Mesendoderm (in vitro differentiated cells): ENCODE data around the gene CPLX3.

ENCODE experiments used
- DNase-seq: peaks from one replicate; pipeline ENCODE4 v3.0.0; 2013
- H2AK5ac ChIP-seq: 2 replicates; pipeline ENCODE4 v1.6.1; 2013; ENCODE audit warnings: low read length, inconsistent platforms
- H2BK120ac ChIP-seq: 2 replicates; pipeline ENCODE4 v1.6.1; 2013; ENCODE audit warnings: low read depth, mild to moderate bottlenecking, low read length, moderate library complexity, mixed read lengths
- H2BK15ac ChIP-seq: replicated peaks from 2 replicates; pipeline ENCODE4 v1.6.1; 2013; ENCODE audit warnings: low read depth, mild to moderate bottlenecking, moderate library complexity
- H2BK5ac ChIP-seq: 2 replicates; pipeline ENCODE4 v1.6.1; 2013; ENCODE audit warnings: low read length, inconsistent platforms
- H3K18ac ChIP-seq: 2 replicates; pipeline ENCODE4 v1.6.1; 2013; ENCODE audit warnings: mild to moderate bottlenecking, low read length, mixed read lengths
- H3K23ac ChIP-seq: one replicate; pipeline ENCODE4 v1.6.1; 2013; ENCODE audit warnings: low read length
- H3K27ac ChIP-seq: 2 replicates; pipeline ENCODE4 v1.5.1; 2013; ENCODE audit warnings: low read depth, mild to moderate bottlenecking, inconsistent platforms, low read length, moderate library complexity
- H3K27me3 ChIP-seq: 2 replicates; pipeline ENCODE4 v1.6.1; 2013; ENCODE audit warnings: low read length, control low read depth, mild to moderate bottlenecking, inconsistent platforms; ENCODE audit not compliant: insufficient read depth, poor library complexity
- H3K36me3 ChIP-seq: 2 replicates; pipeline ENCODE4 v1.6.1; 2013; ENCODE audit warnings: low read length, inconsistent platforms; ENCODE audit not compliant: control insufficient read depth, insufficient read depth
- H3K4ac ChIP-seq: one replicate; pipeline ENCODE4 v1.6.1; 2013; ENCODE audit warnings: low read depth, mild to moderate bottlenecking, low read length, moderate library complexity
- H3K4me1 ChIP-seq: 2 replicates; pipeline ENCODE4 v1.6.1; 2013; ENCODE audit warnings: low read depth, low read length, inconsistent platforms; ENCODE audit not compliant: control insufficient read depth
- H3K4me2 ChIP-seq: 2 replicates; pipeline ENCODE4 v1.6.1; 2013; ENCODE audit warnings: low read length
- H3K4me3 ChIP-seq: 2 replicates; pipeline ENCODE4 v1.5.1; 2013; ENCODE audit warnings: mild to moderate bottlenecking, low read length
- H3K56ac ChIP-seq: one replicate; pipeline ENCODE4 v1.6.1; 2013; ENCODE audit warnings: low read length
- H3K79me1 ChIP-seq: 2 replicates; pipeline ENCODE4 v1.6.1; 2013; ENCODE audit warnings: low read length, inconsistent platforms
- H3K79me2 ChIP-seq: 2 replicates; pipeline ENCODE4 v1.6.1; 2013; ENCODE audit warnings: mild to moderate bottlenecking, low read length; ENCODE audit not compliant: control insufficient read depth, insufficient read depth
- H3K9ac ChIP-seq: 2 replicates; pipeline ENCODE4 v1.6.1; 2013; ENCODE audit warnings: low read length, inconsistent platforms
- H4K5ac ChIP-seq: one replicate; pipeline ENCODE4 v1.6.1; 2013; ENCODE audit warnings: low read length
- H4K8ac ChIP-seq: one replicate; pipeline ENCODE4 v1.6.1; 2013; ENCODE audit warnings: low read depth, mild to moderate bottlenecking, control low read depth, low read length, moderate library complexity
- WGBS: extraction: QIAGEN DNeasy Blood & Tissue Kit; methylation state at CpG from one replicate; pipeline ENCODE4 v1.1.7; 2013; ENCODE audit warnings: low lambda C conversion rate, missing lambda C conversion rate; ENCODE audit not compliant: insufficient coverage; ENCODE audit errors: extremely low coverage; 5-methylcytosine and 5-hydroxymethylcytosine counted together

The CPLX3 gene

DNA sequence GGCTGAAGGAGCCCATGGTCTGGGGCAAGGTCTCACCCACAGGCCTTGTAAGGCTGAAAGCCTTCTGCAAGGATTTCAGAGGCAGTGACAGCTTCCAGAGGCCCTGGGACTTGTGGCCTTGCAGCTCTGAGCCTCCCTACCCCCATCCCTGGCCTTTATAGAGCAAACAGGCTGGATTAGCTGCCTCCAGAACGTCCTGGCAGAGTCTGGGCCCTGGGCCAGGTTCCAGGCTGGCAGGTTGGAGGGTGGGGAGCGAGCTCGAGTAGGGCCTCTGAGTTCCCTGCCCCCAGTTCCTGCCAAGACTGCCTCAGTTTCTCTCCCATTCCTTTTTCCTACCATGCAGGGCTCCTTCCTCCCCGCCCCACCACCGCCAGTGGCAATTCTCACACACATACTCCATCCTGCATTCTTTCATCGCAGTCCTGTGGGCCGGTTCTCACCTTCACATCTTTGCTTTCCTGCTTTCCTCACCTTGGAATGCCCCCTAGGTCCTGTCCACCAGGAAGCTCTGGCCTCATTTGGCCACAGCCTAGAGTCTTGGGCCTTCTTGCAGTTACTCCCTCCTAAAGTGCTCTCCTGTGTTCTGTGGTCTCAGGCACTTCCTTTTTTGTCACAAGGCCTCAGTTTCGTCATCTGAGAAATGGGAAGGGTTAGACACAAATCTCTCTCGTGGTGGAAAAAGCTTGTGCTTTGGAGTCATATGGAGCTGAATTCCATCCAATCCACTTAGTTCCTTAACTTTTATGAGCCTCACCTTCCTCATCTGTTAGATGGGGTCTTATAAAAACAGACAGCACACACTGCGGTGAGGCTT lies 11.1 kb upstream of the CPLX3 start:
- no peak overlapping the region for H2BK15ac ChIP-seq
- H3K4me1 ChIP-seq: peaks cover 3% of the 10 kb centered on the region
- no peak for DNase-seq
- no peak overlapping the region for H3K4me3 ChIP-seq
- H4K5ac ChIP-seq: no peak overlapping the region
- H3K79me1 ChIP-seq: no peaks in the 10 kb centered on the region
- no peaks in the 10 kb centered on the region for H3K36me3 ChIP-seq
- H3K56ac ChIP-seq: no peak overlapping the region
- no CpG with 5 or more reads among the region's 10 CpGs for WGBS
- no peak overlapping the region for H3K9ac ChIP-seq
- H3K4me2 ChIP-seq: no peak overlapping the region
- no peak overlapping the region for H2BK120ac ChIP-seq
- H3K79me2 ChIP-seq: no peaks in the 10 kb centered on the region
- no peak overlapping the region for H2BK5ac ChIP-seq
- H2AK5ac ChIP-seq: no peak overlapping the region
- H3K27me3 ChIP-seq: no peaks in the 10 kb centered on the region
- no peak overlapping the region for H3K27ac ChIP-seq
- no peak overlapping the region for H3K4ac ChIP-seq
- no peak overlapping the region for H3K23ac ChIP-seq
- H3K18ac ChIP-seq: no peak overlapping the region
- no peak overlapping the region for H4K8ac ChIP-seq

DNA sequence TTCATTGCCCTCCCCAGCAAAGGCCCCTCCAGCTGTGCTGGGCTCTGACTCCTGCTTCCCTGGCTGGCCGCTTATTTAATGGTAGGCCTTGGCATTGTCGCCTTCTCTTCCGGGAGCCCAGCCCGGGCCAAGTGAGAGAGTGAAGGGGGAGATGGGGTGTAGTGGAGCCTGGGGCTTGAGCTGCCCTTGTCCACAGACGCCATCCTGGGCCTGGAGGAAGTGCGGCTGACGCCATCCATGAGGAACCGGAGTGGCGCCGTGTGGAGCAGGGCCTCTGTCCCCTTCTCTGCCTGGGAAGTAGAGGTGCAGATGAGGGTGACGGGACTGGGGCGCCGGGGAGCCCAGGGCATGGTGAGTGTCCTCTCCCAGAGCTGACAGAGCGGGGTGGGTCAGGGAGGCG lies 10.5 kb upstream of the CPLX3 start:
- no CpG with 5 or more reads among the region's 15 CpGs for WGBS

DNA sequence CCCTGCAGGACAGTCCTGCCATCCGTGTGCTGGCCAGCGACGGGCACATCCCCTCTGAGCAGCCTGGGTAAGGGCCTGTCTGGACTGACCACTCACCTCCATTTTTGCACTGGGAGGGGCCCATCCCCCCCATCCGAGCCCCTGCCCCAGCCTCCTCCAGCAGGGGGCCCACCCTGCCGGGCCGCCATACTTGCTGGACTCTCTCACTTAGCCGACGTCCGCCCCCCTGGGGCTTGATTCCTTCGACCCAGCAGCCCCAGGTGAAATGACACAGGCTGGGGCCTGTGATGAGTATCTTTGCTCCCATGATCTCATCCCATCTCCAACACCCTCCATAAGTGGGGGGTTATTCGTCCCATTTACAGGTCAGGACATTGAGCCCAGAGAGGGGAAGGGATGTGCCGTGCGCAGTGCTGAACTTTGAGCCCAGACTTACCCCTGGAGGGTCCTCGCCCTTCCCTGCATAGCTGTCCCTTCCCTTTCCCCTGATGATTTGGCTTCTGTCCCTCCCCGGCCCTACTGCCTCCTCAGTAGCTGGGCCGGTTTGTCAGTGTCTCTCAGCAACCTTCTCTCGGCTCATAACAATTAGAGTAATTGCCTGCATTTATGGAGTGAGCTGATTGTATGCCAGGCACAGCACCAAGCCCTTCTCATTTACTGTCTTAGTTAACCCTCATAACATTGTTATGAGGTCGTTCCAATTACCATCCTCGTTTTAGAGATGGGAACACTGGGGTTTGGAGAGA lies 9.6 kb upstream of the CPLX3 start:
- Histone ChIP-seq H3K4me2 (no peak overlapping the region), H2BK5ac (no peak overlapping the region), H3K4me1 (peaks cover 3% of the 10 kb centered on the region), H3K18ac (no peak overlapping the region), H3K27me3 (no peaks in the 10 kb centered on the region), H3K9ac (no peak overlapping the region), H4K8ac (no peak overlapping the region), H3K36me3 (no peaks in the 10 kb centered on the region), H3K79me1 (no peaks in the 10 kb centered on the region), H3K4ac (no peak overlapping the region), H2BK120ac (no peak overlapping the region), H3K4me3 (no peak overlapping the region), H3K56ac (no peak overlapping the region), H3K27ac (no peak overlapping the region), H2BK15ac (no peak overlapping the region), H3K23ac (no peak overlapping the region), H4K5ac (no peak overlapping the region), H3K79me2 (no peaks in the 10 kb centered on the region), H2AK5ac (no peak overlapping the region)
- no CpG with 5 or more reads among the region's 19 CpGs for WGBS
- DNase-seq: peak; percentile 53

More for the DNA sequence above, 10.5 kb upstream of the CPLX3 start:
- no peak overlapping the region for H3K27ac ChIP-seq
- no peaks in the 10 kb centered on the region for H3K36me3 ChIP-seq
- no peaks in the 10 kb centered on the region for H3K27me3 ChIP-seq
- no peak overlapping the region for H3K4me2 ChIP-seq
- no peak overlapping the region for H3K23ac ChIP-seq
- H2AK5ac ChIP-seq: no peak overlapping the region
- no peak overlapping the region for H2BK5ac ChIP-seq
- no peak overlapping the region for H4K5ac ChIP-seq
- no peak overlapping the region for H3K9ac ChIP-seq
- DNase-seq: no peak
- H3K79me2 ChIP-seq: no peaks in the 10 kb centered on the region
- H3K4ac ChIP-seq: no peak overlapping the region
- no peak overlapping the region for H4K8ac ChIP-seq
- no peak overlapping the region for H2BK15ac ChIP-seq
- no peak overlapping the region for H3K4me3 ChIP-seq
- peaks cover 3% of the 10 kb centered on the region for H3K4me1 ChIP-seq
- H3K79me1 ChIP-seq: no peaks in the 10 kb centered on the region
- H3K18ac ChIP-seq: no peak overlapping the region
- H3K56ac ChIP-seq: no peak overlapping the region
- no peak overlapping the region for H2BK120ac ChIP-seq

DNA sequence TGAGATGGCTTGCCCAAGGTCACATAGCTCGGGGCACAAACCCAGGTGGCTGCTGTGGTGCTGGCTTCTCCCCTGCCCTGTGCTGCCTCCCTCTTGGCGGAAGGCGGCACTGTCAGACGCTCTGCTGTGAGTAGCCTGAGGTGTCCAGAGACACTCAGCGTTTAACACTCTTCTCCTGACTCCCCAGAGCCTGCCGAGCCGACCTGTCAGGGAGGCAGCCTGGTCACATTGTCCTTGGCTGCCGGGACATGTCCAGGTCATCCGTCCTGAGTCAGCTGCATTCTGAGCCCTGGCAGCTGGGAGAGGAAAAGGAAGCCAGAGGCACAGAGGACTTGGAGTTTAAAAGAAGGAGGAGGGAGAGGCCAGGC lies 9.1 kb upstream of the CPLX3 start:
- H2BK5ac ChIP-seq: no peak overlapping the region

DNA sequence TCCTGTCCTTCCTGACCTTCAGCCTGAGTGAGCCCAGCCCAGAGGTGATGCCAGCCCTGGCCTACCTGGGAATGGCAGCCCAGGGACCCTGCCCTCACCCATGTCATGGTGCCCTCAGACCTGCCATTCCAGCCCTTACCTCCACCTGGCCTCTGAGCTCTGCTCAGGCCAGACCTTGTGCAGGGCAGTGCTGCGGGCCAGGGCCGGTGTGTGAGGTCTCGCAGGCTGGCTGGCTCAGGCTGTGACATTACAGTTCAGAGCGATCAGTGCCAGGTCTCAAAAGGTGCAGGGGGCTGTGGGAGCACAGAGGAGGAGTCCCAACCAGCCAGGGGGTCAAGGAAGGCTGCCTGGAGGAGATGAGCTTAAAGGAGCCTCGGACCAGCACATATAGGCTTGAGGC lies 6.4 kb upstream of the CPLX3 start:
- WGBS: no CpG with 5 or more reads among the region's 5 CpGs
- DNase-seq: no peak
- Histone ChIP-seq H3K27me3 (peaks cover 2% of the 10 kb centered on the region), H2BK5ac (no peak overlapping the region), H2BK15ac (no peak overlapping the region), H3K79me1 (no peaks in the 10 kb centered on the region), H3K56ac (no peak overlapping the region), H3K4ac (no peak overlapping the region), H3K4me3 (no peak overlapping the region), H2AK5ac (no peak overlapping the region), H3K18ac (no peak overlapping the region), H3K36me3 (no peaks in the 10 kb centered on the region), H3K79me2 (no peaks in the 10 kb centered on the region), H3K23ac (no peak overlapping the region), H4K5ac (no peak overlapping the region), H3K9ac (no peak overlapping the region), H3K4me2 (no peak overlapping the region), H2BK120ac (no peak overlapping the region), H4K8ac (no peak overlapping the region), H3K4me1 (peaks cover 3% of the 10 kb centered on the region), H3K27ac (no peak overlapping the region)

More for the DNA sequence above, 9.1 kb upstream of the CPLX3 start:
- Histone ChIP-seq H3K23ac (no peak overlapping the region), H2AK5ac (no peak overlapping the region), H3K4me2 (no peak overlapping the region), H3K79me2 (no peaks in the 10 kb centered on the region), H3K79me1 (no peaks in the 10 kb centered on the region), H4K8ac (no peak overlapping the region), H4K5ac (no peak overlapping the region), H2BK120ac (no peak overlapping the region), H3K18ac (no peak overlapping the region), H3K9ac (no peak overlapping the region), H2BK15ac (no peak overlapping the region), H3K56ac (no peak overlapping the region), H3K4me1 (peaks cover 3% of the 10 kb centered on the region), H3K4me3 (no peak overlapping the region), H3K27ac (no peak overlapping the region), H3K36me3 (no peaks in the 10 kb centered on the region), H3K4ac (no peak overlapping the region), H3K27me3 (no peaks in the 10 kb centered on the region)
- peak; percentile 81 for DNase-seq
- no CpG with 5 or more reads among the region's 9 CpGs for WGBS
